HepG2 (cell line): ENCODE measurements around the gene GPR37.

Experiments used
- POLR2A ChIP-seq, 2 experiments: IDR thresholded peaks; 2 replicates each; pipeline ENCODE4 v1.6.1; 2011; ENCODE audit warnings: low read depth in 2 of 2, low read length in 2 of 2, mild to moderate bottlenecking in 1 of 2, moderate library complexity in 1 of 2; ENCODE audit not compliant: insufficient read depth in 1 of 2
- ZBTB21 ChIP-seq: sonication (generic); formaldehyde crosslinking; IDR thresholded peaks from 2 replicates; pipeline ENCODE4 v1.4.0; 2020; ENCODE audit warnings: missing genetic modification reagents
- ZNF589 ChIP-seq: sonication (generic); formaldehyde crosslinking; conservative IDR thresholded peaks from 2 replicates; pipeline ENCODE4 v1.8.0; 2022; ENCODE audit warnings: mild to moderate bottlenecking, moderate library complexity, missing genetic modification reagents
- TF ChIP-seq, protein P1 (sequence below): sonication (generic); formaldehyde crosslinking; IDR thresholded peaks from 2 replicates; pipeline ENCODE4 v1.4.0; 2020; ENCODE audit warnings: missing genetic modification reagents
- TF ChIP-seq, protein P2 (sequence below): sonication (generic); formaldehyde crosslinking; IDR thresholded peaks from 2 replicates; pipeline ENCODE4 v1.5.0; 2020; ENCODE audit warnings: mild to moderate bottlenecking, missing genetic modification reagents, moderate library complexity

GRCh38 chr7:124800386-124800785, 34.8 kb upstream of the GPR37 start:
- TF ChIP-seq ZBTB21 (CRISPR knock-in tag) (no peak), POLR2A (IDR thresholded peaks at IDR 0.05; ENCODE audit: insufficient read depth in 1 of 2, low read depth in 2 of 2, low read length in 2 of 2) (no peak), ZNF589 (CRISPR knock-in tag) (no peak)
- TF ChIP-seq, protein P1, sequence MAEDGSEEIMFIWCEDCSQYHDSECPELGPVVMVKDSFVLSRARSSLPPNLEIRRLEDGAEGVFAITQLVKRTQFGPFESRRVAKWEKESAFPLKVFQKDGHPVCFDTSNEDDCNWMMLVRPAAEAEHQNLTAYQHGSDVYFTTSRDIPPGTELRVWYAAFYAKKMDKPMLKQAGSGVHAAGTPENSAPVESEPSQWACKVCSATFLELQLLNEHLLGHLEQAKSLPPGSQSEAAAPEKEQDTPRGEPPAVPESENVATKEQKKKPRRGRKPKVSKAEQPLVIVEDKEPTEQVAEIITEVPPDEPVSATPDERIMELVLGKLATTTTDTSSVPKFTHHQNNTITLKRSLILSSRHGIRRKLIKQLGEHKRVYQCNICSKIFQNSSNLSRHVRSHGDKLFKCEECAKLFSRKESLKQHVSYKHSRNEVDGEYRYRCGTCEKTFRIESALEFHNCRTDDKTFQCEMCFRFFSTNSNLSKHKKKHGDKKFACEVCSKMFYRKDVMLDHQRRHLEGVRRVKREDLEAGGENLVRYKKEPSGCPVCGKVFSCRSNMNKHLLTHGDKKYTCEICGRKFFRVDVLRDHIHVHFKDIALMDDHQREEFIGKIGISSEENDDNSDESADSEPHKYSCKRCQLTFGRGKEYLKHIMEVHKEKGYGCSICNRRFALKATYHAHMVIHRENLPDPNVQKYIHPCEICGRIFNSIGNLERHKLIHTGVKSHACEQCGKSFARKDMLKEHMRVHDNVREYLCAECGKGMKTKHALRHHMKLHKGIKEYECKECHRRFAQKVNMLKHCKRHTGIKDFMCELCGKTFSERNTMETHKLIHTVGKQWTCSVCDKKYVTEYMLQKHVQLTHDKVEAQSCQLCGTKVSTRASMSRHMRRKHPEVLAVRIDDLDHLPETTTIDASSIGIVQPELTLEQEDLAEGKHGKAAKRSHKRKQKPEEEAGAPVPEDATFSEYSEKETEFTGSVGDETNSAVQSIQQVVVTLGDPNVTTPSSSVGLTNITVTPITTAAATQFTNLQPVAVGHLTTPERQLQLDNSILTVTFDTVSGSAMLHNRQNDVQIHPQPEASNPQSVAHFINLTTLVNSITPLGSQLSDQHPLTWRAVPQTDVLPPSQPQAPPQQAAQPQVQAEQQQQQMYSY (CRISPR knock-in tag) = no peak
- TF ChIP-seq, protein P2, sequence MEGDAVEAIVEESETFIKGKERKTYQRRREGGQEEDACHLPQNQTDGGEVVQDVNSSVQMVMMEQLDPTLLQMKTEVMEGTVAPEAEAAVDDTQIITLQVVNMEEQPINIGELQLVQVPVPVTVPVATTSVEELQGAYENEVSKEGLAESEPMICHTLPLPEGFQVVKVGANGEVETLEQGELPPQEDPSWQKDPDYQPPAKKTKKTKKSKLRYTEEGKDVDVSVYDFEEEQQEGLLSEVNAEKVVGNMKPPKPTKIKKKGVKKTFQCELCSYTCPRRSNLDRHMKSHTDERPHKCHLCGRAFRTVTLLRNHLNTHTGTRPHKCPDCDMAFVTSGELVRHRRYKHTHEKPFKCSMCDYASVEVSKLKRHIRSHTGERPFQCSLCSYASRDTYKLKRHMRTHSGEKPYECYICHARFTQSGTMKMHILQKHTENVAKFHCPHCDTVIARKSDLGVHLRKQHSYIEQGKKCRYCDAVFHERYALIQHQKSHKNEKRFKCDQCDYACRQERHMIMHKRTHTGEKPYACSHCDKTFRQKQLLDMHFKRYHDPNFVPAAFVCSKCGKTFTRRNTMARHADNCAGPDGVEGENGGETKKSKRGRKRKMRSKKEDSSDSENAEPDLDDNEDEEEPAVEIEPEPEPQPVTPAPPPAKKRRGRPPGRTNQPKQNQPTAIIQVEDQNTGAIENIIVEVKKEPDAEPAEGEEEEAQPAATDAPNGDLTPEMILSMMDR (CRISPR knock-in tag) = no peak
